ENCODE results near the gene PARG.
"Not testable (repeated sequence)": the region's sequence is repeated elsewhere in the genome, so short reads cannot be mapped to it uniquely, and the experiment has no call there.

Gene PARG

GRCh38 chr10:49900406-49900805 lies 41.4 kb downstream of the PARG start:
- DNase-seq, result not testable (repeated sequence)

- DNase-seq, result not testable (repeated sequence)
Measured at GRCh38 chr10:49899999-49900398, 41.8 kb downstream of the PARG start.

- peak in 1 of 3 experiments; percentile 0 for DNase-seq
Measured at GRCh38 chr10:49890025-49890424, 51.8 kb downstream of the PARG start.

- DNase-seq, result not testable (repeated sequence)
Measured at GRCh38 chr10:49884739-49885331, 57.0 kb downstream of the PARG start.

GRCh38 chr10:49883852-49884251 lies 58.0 kb downstream of the PARG start:
- DNase-seq, result not testable (repeated sequence)

- not testable (repeated sequence) for DNase-seq
Measured at GRCh38 chr10:49882327-49882726, 59.5 kb downstream of the PARG start.

GRCh38 chr10:49872740-49873139 lies 69.1 kb downstream of the PARG start:
- DNase-seq, result not testable (repeated sequence)

GRCh38 chr10:49871462-49871861 lies 70.4 kb downstream of the PARG start:
- DNase-seq, result not testable (repeated sequence)

GRCh38 chr10:49859933-49860332 lies 81.9 kb downstream of the PARG start:
- not testable (repeated sequence) for DNase-seq

- not testable (repeated sequence) for DNase-seq
Measured at GRCh38 chr10:49858697-49859382, 83.0 kb downstream of the PARG start.

GRCh38 chr10:49849520-49849919 lies 92.3 kb downstream of the PARG start:
- DNase-seq, result not testable (repeated sequence)

- DNase-seq, result no peak
Measured at GRCh38 chr10:49844775-49845595, 96.8 kb downstream of the PARG start.

GRCh38 chr10:49842333-49842628 lies 99.5 kb downstream of the PARG start:
- not testable (repeated sequence) for DNase-seq

- DNase-seq, result peak in 1 of 3 experiments; percentile 2
Measured at GRCh38 chr10:49841615-49842332, 100.1 kb downstream of the PARG start.

- no peak for DNase-seq
Measured at GRCh38 chr10:49837685-49838084, 104.1 kb downstream of the PARG start.

- DNase-seq, result no peak
Measured at GRCh38 chr10:49837051-49837478, 104.8 kb downstream of the PARG start.

- DNase-seq, result no peak
Measured at GRCh38 chr10:49834976-49835375, 106.9 kb downstream of the PARG start.

- DNase-seq, result no peak
Measured at GRCh38 chr10:49834201-49834600, 107.6 kb downstream of the PARG start.

GRCh38 chr10:49833168-49833567 lies 108.7 kb downstream of the PARG start:
- no peak for DNase-seq

- no peak for DNase-seq
Measured at GRCh38 chr10:49831352-49832035, 110.3 kb downstream of the PARG start.

- no peak for DNase-seq
Measured at GRCh38 chr10:49830846-49831245, 111.0 kb downstream of the PARG start.

- no peak for DNase-seq
Measured at GRCh38 chr10:49830016-49830415, 111.8 kb downstream of the PARG start.

GRCh38 chr10:49827297-49827696 lies 114.5 kb downstream of the PARG start:
- DNase-seq, result no peak

All from NCI-H1417 (cell line).